Neural crest cell (in vitro differentiated cells): Measurements from ENCODE around the gene ADRM1. TPM values are rescaled to one million over a fixed set of nuclear protein-coding genes. Genes with fewer than 3 reads are reported as not detected.

ENCODE experiments used
- DNase-seq: peaks from one replicate; pipeline ENCODE4 v3.0.0; 2021; ENCODE audit warnings: low read depth, mixed read lengths, low spot score
- H3K27ac Mint-ChIP-seq: one replicate; pipeline ENCODE4 v1.8.0; 2021; ENCODE audit warnings: mild to moderate bottlenecking, mixed read lengths; ENCODE audit not compliant: unreplicated experiment
- H3K27me3 Mint-ChIP-seq: 2 replicates; pipeline ENCODE4 v1.8.0; 2021; ENCODE audit warnings: low read depth, mild to moderate bottlenecking, mixed read lengths
- H3K36me3 Mint-ChIP-seq: 2 replicates; pipeline ENCODE4 v1.8.0; 2021; ENCODE audit warnings: low read depth, mild to moderate bottlenecking, mixed read lengths
- H3K4me1 Mint-ChIP-seq: 2 replicates; pipeline ENCODE4 v1.8.0; 2021; ENCODE audit warnings: mixed read lengths
- H3K4me3 Mint-ChIP-seq: one replicate; pipeline ENCODE4 v1.8.0; 2021; ENCODE audit warnings: mild to moderate bottlenecking, mixed read lengths
- H3K9me3 Mint-ChIP-seq: 2 replicates; pipeline ENCODE4 v1.8.0; 2021; ENCODE audit warnings: mixed read lengths
- total RNA-seq: library from RNA; stranded (reverse); gene quantifications from 2 replicates; pipeline ENCODE4 v1.2.1, GENCODE V29; 2021
- TF ChIP-seq, protein P1 (sequence below): fragments of 200-600 bp; sonication (generic); conservative IDR thresholded peaks from 2 replicates; pipeline ENCODE4 v1.5.0; 2021; ENCODE audit warnings: antibody characterized with exemption, mild to moderate bottlenecking

ADRM1 gene
- total RNA-seq, 1 donor from 2014 or later: 98.8 TPM

GRCh38 chr20:62293111-62293784 lies 9.5 kb upstream of the ADRM1 start:
- DNase-seq: no peak
- Mint-ChIP-seq H3K4me1 (peaks cover 12% of the 10 kb centered on the region), H3K9me3 (no peaks in the 10 kb centered on the region), H3K27me3 (no peaks in the 10 kb centered on the region), H3K4me3 (no peak overlapping the region), H3K27ac (no peak overlapping the region), H3K36me3 (peaks cover 2% of the 10 kb centered on the region)
- TF ChIP-seq, protein P1, sequence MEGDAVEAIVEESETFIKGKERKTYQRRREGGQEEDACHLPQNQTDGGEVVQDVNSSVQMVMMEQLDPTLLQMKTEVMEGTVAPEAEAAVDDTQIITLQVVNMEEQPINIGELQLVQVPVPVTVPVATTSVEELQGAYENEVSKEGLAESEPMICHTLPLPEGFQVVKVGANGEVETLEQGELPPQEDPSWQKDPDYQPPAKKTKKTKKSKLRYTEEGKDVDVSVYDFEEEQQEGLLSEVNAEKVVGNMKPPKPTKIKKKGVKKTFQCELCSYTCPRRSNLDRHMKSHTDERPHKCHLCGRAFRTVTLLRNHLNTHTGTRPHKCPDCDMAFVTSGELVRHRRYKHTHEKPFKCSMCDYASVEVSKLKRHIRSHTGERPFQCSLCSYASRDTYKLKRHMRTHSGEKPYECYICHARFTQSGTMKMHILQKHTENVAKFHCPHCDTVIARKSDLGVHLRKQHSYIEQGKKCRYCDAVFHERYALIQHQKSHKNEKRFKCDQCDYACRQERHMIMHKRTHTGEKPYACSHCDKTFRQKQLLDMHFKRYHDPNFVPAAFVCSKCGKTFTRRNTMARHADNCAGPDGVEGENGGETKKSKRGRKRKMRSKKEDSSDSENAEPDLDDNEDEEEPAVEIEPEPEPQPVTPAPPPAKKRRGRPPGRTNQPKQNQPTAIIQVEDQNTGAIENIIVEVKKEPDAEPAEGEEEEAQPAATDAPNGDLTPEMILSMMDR: no peak

DNA sequence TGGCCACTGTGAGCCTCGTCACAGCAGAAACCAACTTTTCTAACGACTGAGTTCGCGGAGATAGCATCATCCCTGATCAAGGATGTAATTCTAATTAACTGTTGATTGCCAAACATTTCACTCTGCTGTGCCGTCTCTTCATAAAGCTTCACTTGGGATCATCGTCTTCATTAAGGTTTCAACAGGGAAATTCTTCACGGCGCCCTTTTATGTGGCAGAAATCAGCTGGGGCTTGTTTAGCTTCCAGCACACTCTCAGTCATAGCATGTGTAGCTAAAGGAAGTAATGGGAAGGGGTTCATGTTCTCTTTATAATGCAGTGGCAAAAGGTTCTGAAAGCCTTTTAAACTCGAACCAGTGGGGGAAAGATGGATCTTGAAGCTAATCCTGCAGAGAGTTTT lies 8.9 kb upstream of the ADRM1 start:
- no peak overlapping the region for H3K27ac Mint-ChIP-seq
- H3K36me3 Mint-ChIP-seq: peaks cover 2% of the 10 kb centered on the region
- DNase-seq: no peak
- H3K4me3 Mint-ChIP-seq: no peak overlapping the region
- TF ChIP-seq, protein P1: no peak
- H3K4me1 Mint-ChIP-seq: peaks cover 12% of the 10 kb centered on the region
- H3K9me3 Mint-ChIP-seq: no peaks in the 10 kb centered on the region
- no peaks in the 10 kb centered on the region for H3K27me3 Mint-ChIP-seq

DNA sequence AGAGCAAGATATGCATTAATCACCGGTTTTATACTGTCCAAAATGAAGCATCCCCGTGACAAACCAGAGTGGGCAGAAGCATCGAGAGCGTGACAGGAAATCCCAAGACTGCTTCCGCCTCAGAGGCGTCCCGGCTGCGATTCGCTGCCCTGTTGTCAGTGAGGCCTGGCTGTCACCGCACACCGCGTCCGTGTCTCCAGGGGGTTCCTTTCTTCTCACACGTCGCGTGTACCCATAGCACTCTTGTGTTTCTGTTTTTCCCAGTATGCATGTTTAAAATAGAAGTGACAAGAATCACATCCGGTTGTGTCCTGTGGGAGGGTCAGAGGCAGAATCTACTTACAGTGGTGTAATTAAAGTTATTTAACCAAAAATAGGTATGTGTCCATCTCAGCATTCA lies 8.3 kb upstream of the ADRM1 start:
- Mint-ChIP-seq H3K27me3 (no peaks in the 10 kb centered on the region), H3K36me3 (peaks cover 2% of the 10 kb centered on the region), H3K4me3 (no peak overlapping the region), H3K4me1 (peaks cover 12% of the 10 kb centered on the region), H3K9me3 (no peaks in the 10 kb centered on the region), H3K27ac (no peak overlapping the region)
- TF ChIP-seq, protein P1: no peak
- no peak for DNase-seq

- H3K36me3 Mint-ChIP-seq: peaks cover 2% of the 10 kb centered on the region
- H3K27me3 Mint-ChIP-seq: peaks cover under 1% of the 10 kb centered on the region
- H3K4me3 Mint-ChIP-seq: no peak overlapping the region
- peaks cover 15% of the 10 kb centered on the region for H3K4me1 Mint-ChIP-seq
- H3K27ac Mint-ChIP-seq: no peak overlapping the region
- TF ChIP-seq, protein P1: no peak
- DNase-seq: no peak
- no peaks in the 10 kb centered on the region for H3K9me3 Mint-ChIP-seq
Measured at GRCh38 chr20:62296724-62297448, 5.9 kb upstream of the ADRM1 start.

GRCh38 chr20:62297449-62298227 lies 5.2 kb upstream of the ADRM1 start:
- H3K27me3 Mint-ChIP-seq: peaks cover 2% of the 10 kb centered on the region
- H3K27ac Mint-ChIP-seq: peak overlapping the region; percentile 35
- peaks cover 17% of the 10 kb centered on the region for H3K4me1 Mint-ChIP-seq
- H3K36me3 Mint-ChIP-seq: no peaks in the 10 kb centered on the region
- TF ChIP-seq, protein P1: no peak
- DNase-seq: no peak
- peak overlapping the region; percentile 27 for H3K4me3 Mint-ChIP-seq
- H3K9me3 Mint-ChIP-seq: no peaks in the 10 kb centered on the region
